Effector memory CD4-positive, alpha-beta T cell (primary cell): ENCODE measurements around the gene TRAT1.
A peak's percentile ranks its signal among the peaks of the same experiment; 100 is the strongest.

Experiments
- DNase-seq, 3 donors: peaks; one replicate each; pipeline ENCODE4 v3.0.0-alpha.2; 2020
- H3K27ac ChIP-seq: 2 replicates; pipeline ENCODE4 v1.7.0; 2013; ENCODE audit warnings: mild to moderate bottlenecking, low read length, moderate library complexity; ENCODE audit not compliant: insufficient read depth, poor library complexity, severe bottlenecking
- H3K27me3 ChIP-seq: replicated peaks from 2 replicates; pipeline ENCODE4 v1.7.0; 2013; ENCODE audit warnings: mild to moderate bottlenecking, low read length; ENCODE audit not compliant: insufficient read depth, control insufficient read depth, poor library complexity, severe bottlenecking
- H3K36me3 ChIP-seq: 2 replicates; pipeline ENCODE4 v1.7.0; 2013; ENCODE audit warnings: mild to moderate bottlenecking, low read length, moderate library complexity; ENCODE audit not compliant: control insufficient read depth, insufficient read depth
- H3K4me1 ChIP-seq: 2 replicates; pipeline ENCODE4 v1.7.0; 2013; ENCODE audit warnings: low read length, mild to moderate bottlenecking; ENCODE audit not compliant: control insufficient read depth, insufficient read depth, poor library complexity, severe bottlenecking
- H3K4me3 ChIP-seq: 2 replicates; pipeline ENCODE4 v1.7.0; 2013; ENCODE audit warnings: low read length, low read depth, mild to moderate bottlenecking; ENCODE audit not compliant: insufficient read depth, poor library complexity, severe bottlenecking
- H3K9me3 ChIP-seq: 2 replicates; pipeline ENCODE4 v1.7.0; 2013; ENCODE audit warnings: mild to moderate bottlenecking, low read length, moderate library complexity; ENCODE audit not compliant: control insufficient read depth

Gene TRAT1

GRCh38 chr3:108847187-108847586 is 24.6 kb downstream of the TRAT1 start:
- Histone ChIP-seq H3K9me3 (no peaks in the 10 kb centered on the region), H3K27ac (no peak overlapping the region), H3K27me3 (no peaks in the 10 kb centered on the region), H3K36me3 (peaks cover 44% of the 10 kb centered on the region), H3K4me3 (no peak overlapping the region), H3K4me1 (peaks cover 20% of the 10 kb centered on the region)
- DNase-seq: no peak

GRCh38 chr3:108849075-108849474 is 26.5 kb downstream of the TRAT1 start:
- no peaks in the 10 kb centered on the region for H3K27me3 ChIP-seq

GRCh38 chr3:108861401-108861800 is 38.8 kb downstream of the TRAT1 start:
- Histone ChIP-seq H3K9me3 (no peaks in the 10 kb centered on the region), H3K27me3 (no peaks in the 10 kb centered on the region), H3K36me3 (peaks cover 33% of the 10 kb centered on the region), H3K4me1 (peaks cover 9% of the 10 kb centered on the region), H3K4me3 (no peak overlapping the region), H3K27ac (peak overlapping the region; percentile 37)
- DNase-seq: no peak

More at GRCh38 chr3:108849075-108849474, 26.5 kb downstream of the TRAT1 start:
- Histone ChIP-seq H3K4me1 (peaks cover 13% of the 10 kb centered on the region), H3K36me3 (peaks cover 54% of the 10 kb centered on the region), H3K9me3 (no peaks in the 10 kb centered on the region), H3K4me3 (no peak overlapping the region), H3K27ac (no peak overlapping the region)
- DNase-seq: no peak

GRCh38 chr3:108862865-108863798 is 40.5 kb downstream of the TRAT1 start:
- Histone ChIP-seq H3K9me3 (no peaks in the 10 kb centered on the region), H3K36me3 (peaks cover 16% of the 10 kb centered on the region), H3K27ac (peak overlapping the region; percentile 63), H3K27me3 (no peaks in the 10 kb centered on the region), H3K4me1 (peaks cover 9% of the 10 kb centered on the region), H3K4me3 (peak overlapping the region; percentile 17)
- DNase-seq: no peak

GRCh38 chr3:108863799-108864135 is 41.2 kb downstream of the TRAT1 start:
- Histone ChIP-seq H3K27me3 (no peaks in the 10 kb centered on the region), H3K27ac (peak overlapping the region; percentile 46), H3K36me3 (peaks cover 10% of the 10 kb centered on the region), H3K4me3 (no peak overlapping the region), H3K4me1 (peaks cover 9% of the 10 kb centered on the region), H3K9me3 (no peaks in the 10 kb centered on the region)
- no peak for DNase-seq

GRCh38 chr3:108877901-108878300 is 55.3 kb downstream of the TRAT1 start:
- H3K27me3 ChIP-seq: no peaks in the 10 kb centered on the region
- no peaks in the 10 kb centered on the region for H3K9me3 ChIP-seq
- DNase-seq: no peak
- H3K4me1 ChIP-seq: no peaks in the 10 kb centered on the region
- no peaks in the 10 kb centered on the region for H3K36me3 ChIP-seq
- H3K4me3 ChIP-seq: no peak overlapping the region
- H3K27ac ChIP-seq: no peak overlapping the region

GRCh38 chr3:108879915-108880314 is 57.3 kb downstream of the TRAT1 start:
- Histone ChIP-seq H3K9me3 (no peaks in the 10 kb centered on the region), H3K36me3 (no peaks in the 10 kb centered on the region), H3K27ac (no peak overlapping the region), H3K27me3 (no peaks in the 10 kb centered on the region), H3K4me3 (no peak overlapping the region), H3K4me1 (no peaks in the 10 kb centered on the region)
- no peak for DNase-seq

- Histone ChIP-seq H3K27ac (no peak overlapping the region), H3K36me3 (no peaks in the 10 kb centered on the region), H3K4me1 (no peaks in the 10 kb centered on the region), H3K4me3 (no peak overlapping the region), H3K9me3 (no peaks in the 10 kb centered on the region), H3K27me3 (no peaks in the 10 kb centered on the region)
- no peak for DNase-seq
Measured at GRCh38 chr3:108882762-108883161, 60.2 kb downstream of the TRAT1 start.

GRCh38 chr3:108883373-108883772 is 60.8 kb downstream of the TRAT1 start:
- DNase-seq: no peak
- Histone ChIP-seq H3K4me3 (no peak overlapping the region), H3K4me1 (no peaks in the 10 kb centered on the region), H3K9me3 (no peaks in the 10 kb centered on the region), H3K27me3 (no peaks in the 10 kb centered on the region), H3K27ac (no peak overlapping the region), H3K36me3 (no peaks in the 10 kb centered on the region)

- H3K4me1 ChIP-seq: no peaks in the 10 kb centered on the region
- H3K4me3 ChIP-seq: no peak overlapping the region
- H3K27ac ChIP-seq: no peak overlapping the region
- no peaks in the 10 kb centered on the region for H3K36me3 ChIP-seq
- no peaks in the 10 kb centered on the region for H3K9me3 ChIP-seq
- no peaks in the 10 kb centered on the region for H3K27me3 ChIP-seq
- DNase-seq: no peak
Measured at GRCh38 chr3:108887121-108887520, 64.5 kb downstream of the TRAT1 start.
